Endothelial cell of umbilical vein (primary cell): ENCODE measurements around the gene DMWD. TPM values are rescaled to one million over a fixed set of nuclear protein-coding genes. Genes with fewer than 3 reads are reported as not detected.

Source experiments
- BruUV-seq: library from RNA; stranded (reverse); fragments of 400-500 nt; replicated peaks from 2 replicates; lab custom pipeline; 2021; lab: Mats Ljungman, UMichigan
- CTCF ChIA-PET: fragments of 300-600, 350-600 bp; sonication (Branson Sonifier 250); formaldehyde crosslinking; loops from one replicate; lab custom pipeline; 2021; ENCODE audit warnings: antibody characterized with exemption, inconsistent platforms; lab: Charles Lee
- POLR2A ChIA-PET: fragments of 300-600, 350-600 bp; sonication (Branson Sonifier 250); formaldehyde crosslinking; loops from one replicate; lab custom pipeline; 2021; ENCODE audit warnings: antibody characterized with exemption, inconsistent platforms; lab: Charles Lee
- DNase-seq: peaks from one replicate; pipeline ENCODE4 v3.0.0-alpha.2; 2011; ENCODE audit warnings: low read depth, low spot score
- FAIRE-seq: peaks from 2 replicates; lab custom pipeline; 2011; peaks lifted over from hg19 to GRCh38; lab: Jason Lieb, UNC
- H2AFZ ChIP-seq: 2 replicates; pipeline ENCODE4 v1.6.0; 2012; ENCODE audit warnings: low read depth, low read length, control low read depth, inconsistent platforms
- H3K27ac ChIP-seq: 2 replicates; pipeline ENCODE4 v1.5.1; 2011; ENCODE audit warnings: low read depth, mild to moderate bottlenecking, control low read depth, low read length, moderate library complexity; ENCODE audit not compliant: insufficient read depth
- H3K27me3 ChIP-seq, 2 experiments: 2 replicates each; pipeline versions ENCODE4 v1.6.0 to v1.6.1; 2011; ENCODE audit warnings: low read length in 2 of 2, mixed read lengths in 1 of 2; ENCODE audit not compliant: control insufficient read depth in 2 of 2, insufficient read depth in 2 of 2
- H3K36me3 ChIP-seq, 2 experiments: 2 replicates in 1 of 2; 3 replicates in 1 of 2; pipeline ENCODE4 v1.5.1; 2011; ENCODE audit warnings: low read length in 2 of 2, mild to moderate bottlenecking in 1 of 2, moderate library complexity in 1 of 2; ENCODE audit not compliant: control insufficient read depth in 2 of 2, insufficient read depth in 2 of 2; ENCODE audit errors: extremely low read depth in 1 of 2
- H3K4me1 ChIP-seq: 3 replicates; pipeline ENCODE4 v1.5.1; 2011; ENCODE audit warnings: mild to moderate bottlenecking, low read length; ENCODE audit not compliant: control insufficient read depth, insufficient read depth; ENCODE audit errors: extremely low read depth
- H3K4me2 ChIP-seq: 2 replicates; pipeline ENCODE4 v1.6.1; 2011; ENCODE audit warnings: low read length, control low read depth, mixed read lengths; ENCODE audit not compliant: insufficient read depth
- H3K4me3 ChIP-seq, 3 experiments: fragments of 200-600 bp in 1 of 3; sonication (generic), shearing (Covaris generic) in 1 of 3; replicated peaks in 1 of 3; 2 replicates each; pipeline ENCODE4 v1.5.1; 2011 to 2016; ENCODE audit warnings: control low read depth in 3 of 3, low read length in 3 of 3, mild to moderate bottlenecking in 2 of 3, inconsistent platforms in 1 of 3, low read depth in 1 of 3, moderate library complexity in 1 of 3; ENCODE audit not compliant: insufficient read depth in 1 of 3
- H3K79me2 ChIP-seq: 2 replicates; pipeline ENCODE4 v1.6.0; 2012; ENCODE audit warnings: low read length, inconsistent platforms; ENCODE audit not compliant: control insufficient read depth, insufficient read depth
- H3K9ac ChIP-seq: replicated peaks from 2 replicates; pipeline ENCODE3; 2011; ENCODE audit warnings: low read length, control low read depth; ENCODE audit not compliant: insufficient read depth; ENCODE audit errors: extremely low read depth
- H3K9me1 ChIP-seq: replicated peaks from 3 replicates; pipeline ENCODE4 v1.6.0; 2011; ENCODE audit warnings: mild to moderate bottlenecking, low read length; ENCODE audit not compliant: control insufficient read depth, insufficient read depth; ENCODE audit errors: extremely low read depth
- H3K9me3 ChIP-seq: replicated peaks from 2 replicates; pipeline ENCODE4 v1.5.1; 2012; ENCODE audit warnings: low read length, inconsistent platforms; ENCODE audit not compliant: control insufficient read depth, insufficient read depth
- H4K20me1 ChIP-seq: replicated peaks from 2 replicates; pipeline ENCODE3; 2011; ENCODE audit warnings: mild to moderate bottlenecking, low read length; ENCODE audit not compliant: control insufficient read depth, insufficient read depth; ENCODE audit errors: extremely low read depth
- CTCF ChIP-seq, 2 donors: IDR thresholded peaks; 1 replicate in 1 of 2; 2 replicates in 1 of 2; pipeline ENCODE4 v1.5.1; 2011; ENCODE audit warnings: low read length in 2 of 2, mild to moderate bottlenecking in 2 of 2, moderate library complexity in 2 of 2, control low read depth in 1 of 2, inconsistent platforms in 1 of 2, low read depth in 1 of 2; ENCODE audit not compliant: insufficient read depth in 1 of 2; ENCODE audit errors: extremely low read depth in 1 of 2
- EZH2 ChIP-seq: IDR thresholded peaks from 2 replicates; pipeline ENCODE4 v1.6.1; 2012; ENCODE audit warnings: borderline replicate concordance, low read depth, mild to moderate bottlenecking, moderate library complexity, low read length, inconsistent platforms; ENCODE audit not compliant: severe bottlenecking
- FOS ChIP-seq: IDR thresholded peaks from 2 replicates; pipeline ENCODE4 v1.6.1; 2011; ENCODE audit warnings: mild to moderate bottlenecking, low read length, moderate library complexity, borderline replicate concordance; ENCODE audit not compliant: insufficient read depth
- GATA2 ChIP-seq: IDR thresholded peaks from 2 replicates; pipeline ENCODE4 v1.7.0; 2011; ENCODE audit warnings: low read depth, mild to moderate bottlenecking, moderate library complexity, mixed read lengths, low read length; ENCODE audit not compliant: insufficient read length, insufficient read depth
- JUN ChIP-seq: IDR thresholded peaks from 2 replicates; pipeline ENCODE4 v1.6.1; 2011; ENCODE audit warnings: borderline replicate concordance, low read depth; ENCODE audit not compliant: insufficient read length, insufficient read depth
- MAX ChIP-seq: IDR thresholded peaks from 2 replicates; pipeline ENCODE4 v1.6.1; 2011; ENCODE audit not compliant: insufficient read depth, insufficient read length
- MYC ChIP-seq: IDR thresholded peaks from one replicate; pipeline ENCODE4 v1.6.1; 2011; ENCODE audit warnings: mild to moderate bottlenecking, low read depth, low read length
- POLR2A ChIP-seq: IDR thresholded peaks from 2 replicates; pipeline ENCODE4 v1.6.1; 2012; ENCODE audit warnings: low read depth, mild to moderate bottlenecking, control low read depth, low read length
- POLR2AphosphoS5 ChIP-seq: IDR thresholded peaks from 2 replicates; pipeline ENCODE4 v1.6.1; 2012; ENCODE audit warnings: low read depth, mild to moderate bottlenecking, control low read depth, low read length, moderate library complexity; ENCODE audit not compliant: insufficient read depth
- dilution Hi-C: fragments of 300-500 bp; cut with MboI; formaldehyde crosslinking; loops from one replicate; pipeline ENCODE4 v1.15.0; 2019; ENCODE audit warnings: low sequenced_read_pairs; ENCODE audit not compliant: extremely low pct_ligation_motif_present
- intact Hi-C: fragments of 100-400 bp; cut with micrococcal nuclease; formaldehyde crosslinking; loops from one replicate; pipeline ENCODE4 v1.10.0; 2022
- polyA plus RNA-seq, 4 experiments: library from polyadenylated mRNA; depleted of rRNA in 3 of 4; stranded (reverse) in 3 of 4; unstranded in 1 of 4; fragments of >200 nt; gene quantifications; 2 replicates each; pipeline versions ENCODE4 v1.2.1 to v1.2.3, GENCODE V29; 2011 to 2012; ENCODE audit warnings: missing spikeins in 1 of 4
- total RNA-seq: library from RNA; stranded (reverse); gene quantifications from 2 replicates; pipeline ENCODE4 v1.2.3, GENCODE V29; 2021

The DMWD gene
- total and polyA plus RNA-seq, 2 donors (not counting 3 experiments of a cell fraction or from before 2014, with no cell fraction given): 36.9 to 81.1 TPM

- dilution Hi-C loops (no loop called here), intact Hi-C loops (loop anchor here (5.0 kb wide), 1 partner anchor 182 kb away; the partner anchor contains the start of gene CCDC61)
- no peaks in the 10 kb centered on the region for H3K9me3 ChIP-seq
- CTCF ChIA-PET: interaction anchor here (1.2 to 2.6 kb wide), 7 partner anchors 15 to 262 kb away, joined by 3 to 38 read pairs (median 9); partner anchors contain the start of genes DMWD and SIX5
- H3K9me1 ChIP-seq: no peaks in the 10 kb centered on the region
- no peaks in the 10 kb centered on the region for H4K20me1 ChIP-seq
- no peak for TF ChIP-seq FOS
- peak; percentile 46 for TF ChIP-seq POLR2AphosphoS5
- POLR2A ChIA-PET: interaction anchor here (0.6 kb wide), 1 partner anchor 9 kb away, joined by 11 read pairs; no protein-coding TSS in a partner anchor
- TSS peak; percentile 29 for BruUV-seq
- peak overlapping the region; percentile 29 for H2AFZ ChIP-seq
- peaks cover 20% of the 10 kb centered on the region for H3K4me1 ChIP-seq
- H3K4me2 ChIP-seq: peak overlapping the region; percentile 19
- H3K27ac ChIP-seq: no peak overlapping the region
- H3K27me3 ChIP-seq: no peaks in the 10 kb centered on the region
- H3K9ac ChIP-seq: no peak overlapping the region
- peak overlapping the region; percentile 23 to 60 (median 35) for H3K4me3 ChIP-seq
- H3K36me3 ChIP-seq: peaks cover 3 to 5% of the 10 kb centered on the region in 2 experiments
- H3K79me2 ChIP-seq: no peaks in the 10 kb centered on the region
- DNase-seq (peak; percentile 44), FAIRE-seq (peak; percentile 76)
Observed at GRCh38 chr19:45815481-45816216, 23.0 kb upstream of the DMWD start.

GRCh38 chr19:45814851-45815480 is 22.3 kb upstream of the DMWD start, which contains the start of gene RSPH6A:
Gene RSPH6A (minus strand): TSS chr19:45815308. CDS start chr19:45815176, 132 bp downstream.
- no peaks in the 10 kb centered on the region for H3K79me2 ChIP-seq
- intact Hi-C loops (loop anchor here (5.0 kb wide), 1 partner anchor 182 kb away; the partner anchor contains the start of gene CCDC61), dilution Hi-C loops (no loop called here)
- FAIRE-seq: no peak
- peak within 1 kb of the TSS; percentile 19 for H3K4me2 ChIP-seq
- peak within 1 kb of the TSS; percentile 23 to 60 (median 35) for H3K4me3 ChIP-seq
- no peak for DNase-seq
- peak within 1 kb of the TSS; percentile 29 for H2AFZ ChIP-seq
- H3K27me3 ChIP-seq: no peaks in the 10 kb centered on the region
- no TSS peak for BruUV-seq
- peaks cover 18% of the 10 kb centered on the region for H3K4me1 ChIP-seq
- TF ChIP-seq JUN: no peak
- no peak for TF ChIP-seq GATA2
- TF ChIP-seq POLR2A: no peak
- no peak for TF ChIP-seq CTCF (IDR thresholded peaks at IDR 0.05; ENCODE audit: extremely low read depth in 1 of 2, insufficient read depth in 1 of 2, low read depth in 1 of 2, low read length in 2 of 2)
- no peak for TF ChIP-seq EZH2
- no peak for TF ChIP-seq MAX
- no peak for TF ChIP-seq FOS
- TF ChIP-seq POLR2AphosphoS5: no peak
- no peak for TF ChIP-seq MYC
- H3K9ac ChIP-seq: no peak within 1 kb of the TSS
- ChIA-PET CTCF (interaction anchor here (1.2 kb wide), 2 partner anchors 46 to 262 kb away, joined by 3 to 4 read pairs; partner anchors contain the start of gene SIX5), POLR2A (no interaction called here)
- no peaks in the 10 kb centered on the region for H3K9me1 ChIP-seq
- peaks cover 2 to 5% of the 10 kb centered on the region in 2 experiments for H3K36me3 ChIP-seq
- H3K27ac ChIP-seq: no peak within 1 kb of the TSS
- no peaks in the 10 kb centered on the region for H3K9me3 ChIP-seq
- no peaks in the 10 kb centered on the region for H4K20me1 ChIP-seq
